H1 (cell line): ENCODE measurements around the gene CORO7. TPM values are rescaled to one million over a fixed set of nuclear protein-coding genes. Genes with fewer than 3 reads are reported as not detected.

Experiments
- CHD1 ChIP-seq: IDR thresholded peaks from 2 replicates; pipeline ENCODE4 v1.6.1; 2012; ENCODE audit warnings: low read depth, low read length, improper control_type of control experiment
- HDAC6 ChIP-seq: IDR thresholded peaks from one replicate; pipeline ENCODE4 v1.7.1; 2012; ENCODE audit warnings: low read depth, mild to moderate bottlenecking, inconsistent platforms, low read length, moderate library complexity
- NANOG ChIP-seq: IDR thresholded peaks from 2 replicates; pipeline ENCODE4 v1.6.1; 2011; ENCODE audit warnings: low read length, low read depth, mild to moderate bottlenecking, inconsistent platforms; ENCODE audit not compliant: insufficient read depth, poor library complexity, severe bottlenecking
- POU5F1 ChIP-seq: IDR thresholded peaks from 2 replicates; pipeline ENCODE4 v1.6.1; 2011; ENCODE audit warnings: low read depth, mild to moderate bottlenecking, low read length, moderate library complexity
- RAD21 ChIP-seq, 2 experiments: IDR thresholded peaks in 1 of 2; conservative IDR thresholded peaks in 1 of 2; 2 replicates each; pipeline ENCODE4 v1.6.1; 2011; ENCODE audit warnings: low read depth in 2 of 2, low read length in 2 of 2, improper control_type of control experiment in 1 of 2, inconsistent platforms in 1 of 2, mild to moderate bottlenecking in 1 of 2, moderate library complexity in 1 of 2
- SP2 ChIP-seq: IDR thresholded peaks from 2 replicates; pipeline ENCODE4 v1.6.1; 2012; ENCODE audit warnings: mild to moderate bottlenecking, low read length, inconsistent platforms
- USF2 ChIP-seq: IDR thresholded peaks from 2 replicates; pipeline ENCODE4 v1.6.1; 2011; ENCODE audit warnings: low read length, improper control_type of control experiment
- polyA plus RNA-seq, 7 experiments: library from polyadenylated mRNA; depleted of rRNA in 3 of 7; stranded (reverse) in 5 of 7; unstranded in 2 of 7; fragments of >200 nt in 5 of 7; fragments of 200-250 nt in 2 of 7; gene quantifications; 1 replicate in 5 of 7; 2 replicates in 1 of 7; 4 replicates in 1 of 7; pipeline versions ENCODE4 v1.2.1 to v1.2.3, GENCODE V29; 2011 to 2013; ENCODE audit warnings: missing spikeins in 2 of 7, mixed read lengths in 2 of 7
- total RNA-seq: library from RNA; stranded (reverse); fragmentation: NEBNext Ultra II Directional; extraction: Animal tissue kit (Norgen Biotek cat#: 25700); gene quantifications from 2 replicates; pipeline ENCODE4 v1.2.1, GENCODE V29; 2021

The CORO7 gene
- total and polyA plus RNA-seq, 2 of the 8 experiments (the other 6 are each of a cell fraction or from before 2014, with no cell fraction given): 25.2 to 29.8 TPM

DNA sequence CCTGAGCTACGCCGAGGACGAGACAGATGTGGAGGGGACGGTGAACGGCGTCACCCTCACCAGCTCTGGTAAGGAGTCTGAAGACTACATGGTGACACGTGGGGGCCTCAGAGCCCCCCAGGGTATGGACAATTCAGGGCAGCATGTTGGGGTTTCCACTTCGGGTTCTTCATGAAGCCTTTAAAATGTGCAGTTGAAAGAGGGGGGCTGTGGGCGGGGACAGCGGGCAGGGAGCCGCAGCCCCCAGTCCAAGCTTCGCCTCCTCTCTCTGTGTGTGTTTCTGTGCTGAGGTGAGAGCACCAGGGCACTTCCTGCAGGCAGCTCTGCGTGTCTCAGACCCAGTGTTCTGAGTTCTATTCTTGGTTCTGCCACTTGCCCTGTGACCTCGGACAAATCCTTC, 34.0 kb upstream of the CORO7 start (continued):
- no peak for TF ChIP-seq CHD1
- TF ChIP-seq HDAC6: no peak
- TF ChIP-seq POU5F1: no peak
- TF ChIP-seq NANOG: no peak
- TF ChIP-seq SP2: no peak
- TF ChIP-seq RAD21 (IDR thresholded peaks at IDR 0.05 in 1 of 2, conservative IDR thresholded peaks at IDR 0.05 in 1 of 2; ENCODE audit: low read depth in 2 of 2, low read length in 2 of 2): no peak
- TF ChIP-seq USF2: no peak
